Pancreas (tissue), 10 donors: ENCODE results near the gene LRIG2. TPM values are rescaled to one million over a fixed set of nuclear protein-coding genes. Genes with fewer than 3 reads are reported as not detected.

Experiments
- ATAC-seq, 4 donors: fragments of 200-7000 bp; cut with Tn5 transposase; one replicate each; pipeline versions ENCODE4 v1.8.0 to v1.9.1; 2020; ENCODE audit warnings: mild to moderate bottlenecking in 4 of 4, moderate library complexity in 4 of 4
- DNase-seq, 6 donors: peaks; one replicate each; pipeline ENCODE4 v3.0.0-alpha.2; 2020
- FAIRE-seq: peaks from 2 replicates; lab custom pipeline; 2012; peaks lifted over from hg19 to GRCh38; lab: Jason Lieb, UNC
- H3K27ac ChIP-seq, 4 donors: fragments of 200-600 bp; sonication (generic); 1 replicate in 3 of 4; 2 replicates in 1 of 4; pipeline versions ENCODE4 v1.5.0 to v1.8.0; 2020
- H3K27me3 ChIP-seq, 4 donors: fragments of 200-600 bp; one replicate each; pipeline ENCODE4 v1.8.0; 2021
- H3K36me3 ChIP-seq, 3 donors: fragments of 200-600 bp; sonication (generic) in 1 of 3; one replicate each; pipeline versions ENCODE4 v1.5.0 to v1.8.0; 2020 to 2021
- H3K4me1 ChIP-seq, 3 donors: fragments of 200-600 bp; one replicate each; pipeline ENCODE4 v1.8.0; 2021
- H3K4me3 ChIP-seq, 4 donors: fragments of 200-600 bp; sonication (generic) in 2 of 4; one replicate each; pipeline versions ENCODE4 v1.5.0 to v1.8.0; 2020 to 2021
- H3K9me3 ChIP-seq, 4 donors: fragments of 200-600 bp; one replicate each; pipeline ENCODE4 v1.8.0; 2021
- CTCF ChIP-seq, 4 donors: fragments of 200-600 bp; sonication (generic) in 3 of 4; IDR thresholded peaks; one replicate each; pipeline versions ENCODE4 v1.5.0 to v1.8.0; 2021; ENCODE audit warnings: antibody characterized with exemption in 4 of 4
- WGBS, 2 donors: extraction: QIAGEN DNeasy Blood & Tissue Kit; methylation state at CpG; one replicate each; pipeline ENCODE4 v1.1.7; 2013; 5-methylcytosine and 5-hydroxymethylcytosine counted together
- intact Hi-C, 3 donors: fragments of 100-400 bp; cut with DNase I; formaldehyde crosslinking; loops; one replicate each; pipeline versions ENCODE4 v1.11.1 to v1.14.2; 2022
- polyA plus RNA-seq, 2 donors: library from polyadenylated mRNA; stranded (reverse); fragments of 200-250 nt; gene quantifications; one replicate each; pipeline ENCODE4 v1.2.3, GENCODE V29; 2013
- total RNA-seq, 6 donors: library from RNA; stranded (reverse); fragmentation: NEBNext Ultra II Directional in 4 of 6; extraction: Animal tissue kit (Norgen Biotek cat#: 25700) in 4 of 6; gene quantifications; one replicate each; pipeline versions ENCODE4 v1.2.1 to v1.2.4, GENCODE V29; 2021 to 2023
- donor health status: healthy with polysubstance abuse.
- donor health status: DM: no; HTN: no; CAD: no; lungs with moderate emphysema.
- donor health status: DM: no; HTN: no; CAD: no.
- donor health status: control.
- donor health status: control.
- donor health status: Bipolar disorder and iron deficiency.
- donor health status: DM: yes; HTN: yes; CAD: no.
- donor health status: DM: no; HTN: no; CAD: no.
- donor health status: DM: no; HTN: no; CAD: no.
- donor health status: DM: yes; HTN: yes; CAD: no.

The LRIG2 gene
- total and polyA plus RNA-seq, 8 donors, result 2.4 to 8.5 (median 4.0) TPM

- no peaks in the 10 kb centered on the region for H3K4me1 ChIP-seq
- H3K4me3 ChIP-seq, result no peak overlapping the region
- 25 to 43% methylated on average over 1 of the region's 1 CpG for WGBS, 2 donors
- ATAC-seq (no peak), FAIRE-seq (no peak), DNase-seq (no peak)
- no peak for TF ChIP-seq CTCF (IDR thresholded peaks at IDR 0.05)
- no peaks in the 10 kb centered on the region for H3K9me3 ChIP-seq
- intact Hi-C loops, result no loop called here
- no peaks in the 10 kb centered on the region for H3K27me3 ChIP-seq
- H3K36me3 ChIP-seq, result no peaks in the 10 kb centered on the region
- H3K27ac ChIP-seq, result no peak overlapping the region
Observed at GRCh38 chr1:113029822-113030221, 43.2 kb upstream of the LRIG2 start.

DNA sequence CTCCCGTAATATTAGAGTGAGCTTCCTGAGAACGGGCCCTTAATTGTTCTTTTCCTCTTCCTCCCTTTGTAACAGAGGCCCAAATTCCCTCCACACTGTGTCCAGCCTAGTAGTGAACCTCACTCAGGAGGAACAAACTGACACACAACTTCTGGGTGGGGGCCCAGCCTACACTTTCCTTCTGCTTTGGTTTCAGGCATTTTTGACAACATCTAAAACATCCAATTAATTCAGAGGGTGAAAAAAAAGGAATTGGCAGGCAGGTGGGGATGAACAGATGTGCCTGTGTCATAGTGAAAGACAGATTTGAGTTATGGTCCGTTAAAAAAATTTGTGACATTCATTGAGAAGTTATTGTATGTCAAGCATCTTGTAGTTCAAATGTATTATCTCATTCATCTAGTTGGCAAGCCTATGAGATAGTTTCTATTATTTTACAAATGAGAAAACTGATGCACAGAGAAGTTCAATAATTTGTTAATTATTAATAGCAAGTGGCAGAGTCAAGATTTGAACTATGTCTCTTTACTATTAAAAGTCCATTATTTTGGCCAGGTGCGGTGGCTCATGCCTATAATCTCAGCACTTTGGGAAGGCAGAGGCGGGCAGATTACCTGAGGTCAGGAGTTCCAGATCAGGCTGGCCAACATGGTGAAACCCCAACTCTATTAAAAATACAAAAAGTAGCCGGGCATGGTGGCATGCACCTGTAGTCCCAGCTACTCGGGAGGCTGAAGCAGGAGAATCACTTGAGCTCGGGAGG, 41.6 kb upstream of the LRIG2 start:
- H3K9me3 ChIP-seq, result no peaks in the 10 kb centered on the region
- ATAC-seq (no peak), DNase-seq (no peak), FAIRE-seq (no peak)
- intact Hi-C loops, result no loop called here
- TF ChIP-seq CTCF (IDR thresholded peaks at IDR 0.05), result no peak
- no peaks in the 10 kb centered on the region for H3K4me1 ChIP-seq
- no peaks in the 10 kb centered on the region for H3K36me3 ChIP-seq
- H3K4me3 ChIP-seq, result no peak overlapping the region
- no peaks in the 10 kb centered on the region for H3K27me3 ChIP-seq
- 77 to 78% methylated on average over 8 of the region's 8 CpGs for WGBS, 2 donors
- H3K27ac ChIP-seq, result no peak overlapping the region

DNA sequence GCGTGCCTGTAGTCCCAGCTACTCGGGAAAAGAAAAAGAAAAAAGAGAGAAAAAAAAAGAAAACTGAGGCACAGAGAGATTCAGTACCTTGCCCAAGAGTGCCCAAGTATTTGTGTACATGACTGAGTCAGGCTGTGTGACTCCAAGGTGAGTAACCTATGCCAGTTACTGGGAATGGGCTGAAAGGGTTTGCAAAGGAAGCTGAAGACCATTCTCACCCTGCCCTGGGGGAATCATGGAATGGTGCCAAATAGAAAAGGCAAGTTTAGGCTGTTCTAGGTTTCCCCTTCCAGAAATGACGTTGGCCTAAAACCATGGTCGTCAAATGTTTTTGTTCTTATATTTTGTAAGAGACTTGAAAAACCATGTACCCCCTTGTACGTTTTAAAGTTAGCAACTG, 37.9 kb upstream of the LRIG2 start:
- FAIRE-seq, result no peak
- ATAC-seq, result no peak
- no peak overlapping the region for H3K27ac ChIP-seq

DNA sequence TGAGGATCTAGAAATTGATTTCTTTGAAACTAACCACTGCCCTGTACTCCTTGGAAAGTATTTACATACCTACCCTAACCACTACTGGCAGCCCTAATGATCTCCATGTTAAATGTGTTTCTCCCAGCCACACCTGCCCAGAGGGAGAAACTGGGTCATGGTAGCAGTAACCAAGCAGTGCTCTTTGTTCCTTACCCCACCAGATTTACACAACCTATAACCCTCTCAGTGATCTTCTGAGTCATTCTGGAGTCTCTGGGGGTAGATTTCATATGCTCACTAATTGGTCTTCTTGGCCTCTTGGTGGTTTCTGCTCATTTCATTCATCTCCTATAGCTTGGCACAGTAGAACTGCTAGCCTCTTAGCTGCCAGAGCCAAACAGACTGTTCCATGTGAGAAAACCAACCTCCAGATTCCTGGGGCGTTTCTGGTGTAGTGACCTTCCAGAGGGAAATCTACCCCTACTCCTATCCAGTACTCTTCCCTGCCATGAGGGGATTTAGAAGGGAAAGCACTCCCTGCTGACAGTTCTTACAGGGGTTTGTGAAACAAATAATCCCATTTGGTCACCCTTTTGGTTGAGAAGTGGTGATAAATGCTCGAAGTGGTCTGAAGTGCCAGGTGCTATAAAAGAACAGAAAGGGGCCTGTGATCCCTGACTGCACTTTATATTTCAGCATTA, 36.2 kb upstream of the LRIG2 start:
- ATAC-seq (no peak), DNase-seq (no peak), FAIRE-seq (no peak)
- 77 to 79% methylated on average over 2 of the region's 2 CpGs for whole genome bisulfite sequencing, 2 donors
- TF ChIP-seq CTCF (IDR thresholded peaks at IDR 0.05), result no peak
- Histone ChIP-seq H3K4me3 (no peak overlapping the region), H3K36me3 (no peaks in the 10 kb centered on the region), H3K27me3 (no peaks in the 10 kb centered on the region), H3K9me3 (no peaks in the 10 kb centered on the region), H3K4me1 (no peaks in the 10 kb centered on the region), H3K27ac (no peak overlapping the region)
- intact Hi-C loops, result no loop called here

More for the DNA sequence above, 37.9 kb upstream of the LRIG2 start:
- intact Hi-C loops, result no loop called here
- no peaks in the 10 kb centered on the region for H3K36me3 ChIP-seq
- no peak overlapping the region for H3K4me3 ChIP-seq
- 86 to 90% methylated on average over 5 of the region's 5 CpGs for WGBS, 2 donors
- H3K9me3 ChIP-seq, result no peaks in the 10 kb centered on the region
- H3K27me3 ChIP-seq, result no peaks in the 10 kb centered on the region
- no peak for DNase-seq
- H3K4me1 ChIP-seq, result no peaks in the 10 kb centered on the region
- no peak for TF ChIP-seq CTCF (IDR thresholded peaks at IDR 0.05)

DNA sequence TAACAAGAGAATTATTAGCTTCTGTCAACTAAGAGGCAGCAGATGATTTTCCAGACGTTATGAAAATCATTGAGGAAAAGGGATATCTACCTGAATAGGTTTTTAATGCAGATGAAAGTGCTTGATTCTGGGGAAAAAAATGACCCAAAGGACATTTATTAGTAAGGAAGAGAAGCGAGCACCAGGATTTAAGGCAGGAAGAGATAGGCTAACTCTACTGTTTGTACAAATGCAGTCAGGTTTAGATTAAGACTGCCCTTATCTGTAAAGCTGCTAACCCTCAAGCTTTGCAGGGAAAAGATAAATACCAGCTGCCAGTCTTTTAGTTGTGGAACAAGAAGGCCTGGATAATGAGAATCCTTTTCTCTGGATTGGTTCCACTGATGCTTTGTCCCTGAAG, 33.0 kb upstream of the LRIG2 start:
- intact Hi-C loops, result loop anchor here (5.0 to 10.0 kb wide), 3 partner anchors 158 to 325 kb away; partner anchors contain the start of gene PPM1J (in 1 of the 3)
- H3K36me3 ChIP-seq, result no peaks in the 10 kb centered on the region
- WGBS, 2 donors, result 22 to 28% methylated on average over 2 of the region's 2 CpGs
- H3K27ac ChIP-seq, result no peak overlapping the region
- ATAC-seq, result no peak
- no peak for TF ChIP-seq CTCF (IDR thresholded peaks at IDR 0.05)
- no peak for FAIRE-seq
- H3K4me3 ChIP-seq, result no peak overlapping the region
- no peak for DNase-seq
- no peaks in the 10 kb centered on the region for H3K4me1 ChIP-seq
- H3K27me3 ChIP-seq, result no peaks in the 10 kb centered on the region
- no peaks in the 10 kb centered on the region for H3K9me3 ChIP-seq
